A549 treated with AZD2906 at 1 μM for 4 hours (cell line): Measurements from ENCODE around the gene PLD3. TPM values are rescaled to one million over a fixed set of nuclear protein-coding genes. Genes with fewer than 3 reads are reported as not detected.

Experiments
- total RNA-seq: library from RNA; stranded (reverse); fragments of 200-300 nt; extraction: Qiagen RNA extraction; gene quantifications from 5 replicates; pipeline ENCODE4 v1.2.3, GENCODE V29; 2022

PLD3 gene
- 264 to 282 TPM (median 273 TPM) in 5 replicates for total RNA-seq

GRCh38 chr19:40348125-40348913 is at the start of gene PLD3, which contains the start of gene C19orf47:
Gene PLD3, plus strand, starts transcription at chr19:40348695. Its CDS starts 17,789 bp downstream, at chr19:40366484.
Gene C19orf47, minus strand, starts transcription at chr19:40348397. Its CDS starts 6,540 bp downstream, at chr19:40341857.

GRCh38 chr19:40390084-40390742 is 41.7 kb downstream of the PLD3 start, which contains the start of gene HIPK4:
Gene HIPK4, minus strand, starts transcription at chr19:40390181. Its CDS starts 279 bp downstream, at chr19:40389902.

GRCh38 chr19:40413291-40413845 is 64.9 kb downstream of the PLD3 start, which contains the start of gene PRX:
Gene PRX, minus strand, starts transcription at chr19:40413378. Its CDS starts 5,446 bp downstream, at chr19:40407932.

GRCh38 chr19:40425450-40426287 is 77.2 kb downstream of the PLD3 start, which contains the start of gene SERTAD1:
Gene SERTAD1, minus strand, starts transcription at chr19:40425992. Its CDS starts 2,446 bp downstream, at chr19:40423546.

Other genes with a start within 250 kb of the PLD3 start
- gene MAP3K10, start 157.3 kb upstream of the PLD3 start, total RNA-seq: 12.7 to 16.7 TPM (median 14.6 TPM) in 5 replicates
- 0.20 to 0.61 TPM (median 0.49 TPM) in 5 replicates for gene TTC9B, start 130.3 kb upstream of the PLD3 start, total RNA-seq
- gene CCNP, start 122.0 kb upstream of the PLD3 start, total RNA-seq: 0.09 to 0.52 TPM (median 0.29 TPM) in 5 replicates
- gene AKT2, start 63.4 kb upstream of the PLD3 start, total RNA-seq: 121 to 176 TPM (median 170 TPM) in 5 replicates
- gene C19orf47, start 298 bp upstream of the PLD3 start, total RNA-seq: 23.6 to 32.3 TPM (median 31.8 TPM) in 5 replicates
- gene HIPK4, start 41.5 kb downstream of the PLD3 start, total RNA-seq: 0.28 to 0.43 TPM (median 0.33 TPM) in 5 replicates
- gene PRX, start 64.7 kb downstream of the PLD3 start, total RNA-seq: 1.1 to 1.8 TPM (median 1.3 TPM) in 5 replicates
- gene SERTAD1, start 77.3 kb downstream of the PLD3 start, total RNA-seq: 24.6 to 40.8 TPM (median 30.7 TPM) in 5 replicates
- 36.8 to 45.9 TPM (median 41.9 TPM) in 5 replicates for gene SERTAD3, start 95.6 kb downstream of the PLD3 start, total RNA-seq
- 254 to 367 TPM (median 326 TPM) in 5 replicates for gene BLVRB, start 117.0 kb downstream of the PLD3 start, total RNA-seq
- 0.49 to 0.69 TPM (median 0.64 TPM) in 5 replicates for gene SPTBN4, start 118.3 kb downstream of the PLD3 start, total RNA-seq
- gene SHKBP1, start 228.2 kb downstream of the PLD3 start, total RNA-seq: 96.5 to 144 TPM (median 133 TPM) in 5 replicates